ENCODE results near the gene ACTL10.
"Not testable (repeated sequence)": the region's sequence is repeated elsewhere in the genome, so short reads cannot be mapped to it uniquely, and the experiment has no call there.

Gene ACTL10

DNA sequence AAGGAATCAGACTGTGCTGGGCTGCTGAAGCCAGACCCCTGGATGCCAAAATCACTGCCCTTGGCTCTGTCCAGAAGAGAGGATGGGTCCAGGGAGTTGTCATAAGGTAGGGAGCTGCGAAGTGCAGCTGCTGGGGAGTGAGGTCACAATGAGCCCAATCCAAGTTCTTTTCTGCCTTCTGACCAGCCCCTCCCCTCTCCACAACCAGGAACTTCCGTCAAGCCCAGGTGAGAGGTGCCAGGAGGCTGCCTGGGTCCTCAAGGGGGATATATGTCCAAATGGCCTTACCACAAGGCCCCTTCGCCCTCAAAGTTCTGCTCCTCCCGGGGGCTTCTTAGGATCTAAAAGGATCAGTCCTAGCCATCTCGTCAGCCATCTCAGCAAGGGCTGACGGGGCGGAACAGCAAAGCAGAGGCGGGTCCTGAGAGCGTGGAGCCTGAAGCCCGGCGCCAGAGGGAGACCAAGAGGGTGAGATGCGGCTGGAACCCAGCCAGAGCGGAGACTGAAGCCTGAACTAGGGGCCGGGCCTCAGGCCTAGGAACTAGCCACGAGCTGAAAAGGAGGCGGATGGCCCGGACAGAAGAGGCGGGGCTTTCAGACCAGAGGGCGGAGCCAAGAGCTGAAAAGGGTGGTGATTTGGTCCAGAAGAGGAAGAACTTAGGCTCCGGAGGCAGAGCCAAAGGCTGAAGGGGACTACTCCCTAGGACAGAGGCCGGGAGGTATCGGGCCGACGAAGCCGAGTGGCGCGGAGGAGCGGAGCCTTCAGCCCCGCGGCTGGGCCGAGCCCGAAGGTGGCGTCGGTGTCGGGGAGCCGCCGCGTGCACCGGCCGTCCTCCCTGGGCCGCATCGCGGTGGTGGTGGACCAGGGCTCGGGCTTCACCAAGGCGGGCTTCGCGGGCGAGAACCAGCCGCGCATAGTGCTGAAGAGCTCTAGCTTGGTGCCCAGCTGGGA, at the start of gene ACTL10:
Gene ACTL10 (plus strand): TSS at position 651 of the 952 bp plus-strand sequence. CDS start 555 bp downstream, outside the sequence.
- Histone ChIP-seq H3K4me1 (ENCODE audit: insufficient read depth, low read length) (peaks cover 35% of the 10 kb centered on the region), H3K27me3 (ENCODE audit: control insufficient read depth in 1 of 2, insufficient read depth in 2 of 2, low read length in 2 of 2) (no peaks in the 10 kb centered on the region), H3K9me3 (ENCODE audit: low read length) (no peaks in the 10 kb centered on the region), H3K9ac (ENCODE audit: low read length) (no peak within 1 kb of the TSS), H3K4me3 (ENCODE audit: low read depth in 1 of 2, low read length in 2 of 2) (peak within 1 kb of the TSS; percentile 62 to 71), H3K27ac (ENCODE audit: low read depth, low read length) (peak within 1 kb of the TSS; percentile 92), H3K36me3 (ENCODE audit: insufficient read depth, low read length) (peaks cover 20% of the 10 kb centered on the region)

- Histone ChIP-seq H3K4me1 (ENCODE audit: insufficient read depth, low read length) (no peaks in the 10 kb centered on the region), H3K27ac (ENCODE audit: low read depth, low read length) (no peak overlapping the region), H3K36me3 (ENCODE audit: insufficient read depth, low read length) (peaks cover 37% of the 10 kb centered on the region), H3K4me3 (ENCODE audit: low read depth in 1 of 2, low read length in 2 of 2) (no peak overlapping the region), H3K27me3 (ENCODE audit: control insufficient read depth in 1 of 2, insufficient read depth in 2 of 2, low read length in 2 of 2) (no peaks in the 10 kb centered on the region), H3K9me3 (ENCODE audit: low read length) (no peaks in the 10 kb centered on the region), H3K9ac (ENCODE audit: low read length) (no peak overlapping the region)
These were observed 44.9 kb upstream of the ACTL10 start for GRCh38 chr20:33621717-33622400.

DNA sequence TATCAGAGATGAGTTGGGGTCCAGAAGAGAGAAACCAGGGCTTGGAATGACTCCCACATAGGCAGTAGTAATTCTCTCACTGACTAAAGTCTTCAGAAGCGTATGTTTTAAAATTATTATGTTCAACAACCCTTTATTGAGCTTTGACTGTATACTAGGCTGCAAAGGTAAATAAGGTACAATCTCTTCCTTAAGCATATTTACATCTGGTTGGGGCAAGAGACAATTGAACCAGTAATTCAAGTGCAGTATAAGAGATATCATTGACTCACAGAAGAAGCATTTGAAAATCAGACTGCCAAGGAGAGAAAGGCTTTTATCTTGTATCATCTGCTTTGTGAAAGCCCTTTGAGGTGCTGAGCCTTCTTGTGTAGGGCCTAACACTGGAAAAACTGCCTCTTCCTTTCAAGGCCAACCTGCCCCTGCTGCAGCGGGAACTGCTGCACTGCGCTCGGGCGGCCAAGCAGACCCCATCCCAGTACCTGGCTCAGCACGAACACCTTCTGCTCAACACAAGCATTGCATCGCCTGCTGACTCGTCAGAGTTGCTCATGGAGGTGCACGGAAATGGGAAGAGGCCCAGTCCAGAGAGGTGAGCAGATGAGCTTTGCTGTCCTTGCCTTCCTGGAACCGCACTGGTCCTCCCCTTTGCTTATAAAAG, 43.9 kb upstream of the ACTL10 start:
- peaks cover 33% of the 10 kb centered on the region for H3K36me3 ChIP-seq (ENCODE audit: insufficient read depth, low read length)
- H3K9ac ChIP-seq (ENCODE audit: low read length) = no peak overlapping the region

GRCh38 chr20:33624399-33624798, 42.3 kb upstream of the ACTL10 start:
- H3K27ac ChIP-seq (ENCODE audit: low read depth, low read length) = no peak overlapping the region
- H3K4me3 ChIP-seq (ENCODE audit: low read depth in 1 of 2, low read length in 2 of 2) = no peak overlapping the region
- H3K9me3 ChIP-seq (ENCODE audit: low read length) = no peaks in the 10 kb centered on the region
- H3K4me1 ChIP-seq (ENCODE audit: insufficient read depth, low read length) = no peaks in the 10 kb centered on the region
- H3K36me3 ChIP-seq (ENCODE audit: insufficient read depth, low read length) = peaks cover 47% of the 10 kb centered on the region
- no peak overlapping the region for H3K9ac ChIP-seq (ENCODE audit: low read length)
- H3K27me3 ChIP-seq (ENCODE audit: control insufficient read depth in 1 of 2, insufficient read depth in 2 of 2, low read length in 2 of 2) = no peaks in the 10 kb centered on the region

More for the DNA sequence above, 43.9 kb upstream of the ACTL10 start:
- Histone ChIP-seq H3K27me3 (ENCODE audit: control insufficient read depth in 1 of 2, insufficient read depth in 2 of 2, low read length in 2 of 2) (no peaks in the 10 kb centered on the region), H3K4me1 (ENCODE audit: insufficient read depth, low read length) (no peaks in the 10 kb centered on the region), H3K27ac (ENCODE audit: low read depth, low read length) (no peak overlapping the region), H3K4me3 (ENCODE audit: low read depth in 1 of 2, low read length in 2 of 2) (no peak overlapping the region), H3K9me3 (ENCODE audit: low read length) (no peaks in the 10 kb centered on the region)

GRCh38 chr20:33626190-33626589, 40.6 kb upstream of the ACTL10 start:
- peaks cover 62% of the 10 kb centered on the region for H3K36me3 ChIP-seq (ENCODE audit: insufficient read depth, low read length)
- no peak overlapping the region for H3K27ac ChIP-seq (ENCODE audit: low read depth, low read length)
- no peaks in the 10 kb centered on the region for H3K27me3 ChIP-seq (ENCODE audit: control insufficient read depth in 1 of 2, insufficient read depth in 2 of 2, low read length in 2 of 2)
- no peak overlapping the region for H3K4me3 ChIP-seq (ENCODE audit: low read depth in 1 of 2, low read length in 2 of 2)
- H3K9me3 ChIP-seq (ENCODE audit: low read length) = no peaks in the 10 kb centered on the region
- no peak overlapping the region for H3K9ac ChIP-seq (ENCODE audit: low read length)
- no peaks in the 10 kb centered on the region for H3K4me1 ChIP-seq (ENCODE audit: insufficient read depth, low read length)

- no peaks in the 10 kb centered on the region for H3K9me3 ChIP-seq (ENCODE audit: low read length)
- no peak overlapping the region for H3K4me3 ChIP-seq (ENCODE audit: low read depth in 1 of 2, low read length in 2 of 2)
- no peaks in the 10 kb centered on the region for H3K4me1 ChIP-seq (ENCODE audit: insufficient read depth, low read length)
- no peak overlapping the region for H3K9ac ChIP-seq (ENCODE audit: low read length)
- H3K27ac ChIP-seq (ENCODE audit: low read depth, low read length) = no peak overlapping the region
- H3K27me3 ChIP-seq (ENCODE audit: control insufficient read depth in 1 of 2, insufficient read depth in 2 of 2, low read length in 2 of 2) = no peaks in the 10 kb centered on the region
- peaks cover 68% of the 10 kb centered on the region for H3K36me3 ChIP-seq (ENCODE audit: insufficient read depth, low read length)
These were observed 39.0 kb upstream of the ACTL10 start for GRCh38 chr20:33627577-33628216.

DNA sequence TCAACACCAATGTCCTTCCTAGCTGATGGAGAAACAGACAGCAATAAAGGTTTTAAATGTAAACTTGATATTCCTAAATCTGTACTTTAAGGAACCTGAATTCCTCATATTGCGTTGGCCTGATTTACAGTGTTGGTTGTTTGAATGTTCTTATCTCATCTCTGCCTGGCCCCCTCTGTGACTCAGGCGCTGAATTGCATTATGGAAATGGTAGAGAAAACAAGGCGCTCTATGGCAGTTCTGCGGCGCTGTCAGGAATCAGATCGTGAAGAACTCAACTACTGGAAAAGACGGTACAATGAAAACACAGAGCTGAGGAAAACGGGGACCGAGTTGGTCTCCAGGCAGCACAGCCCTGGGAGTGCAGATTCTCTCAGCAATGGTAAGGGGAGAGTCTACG, 37.2 kb upstream of the ACTL10 start:
- H3K4me1 ChIP-seq (ENCODE audit: insufficient read depth, low read length) = no peaks in the 10 kb centered on the region
- H3K4me3 ChIP-seq (ENCODE audit: low read depth in 1 of 2, low read length in 2 of 2) = no peak overlapping the region
- no peaks in the 10 kb centered on the region for H3K27me3 ChIP-seq (ENCODE audit: control insufficient read depth in 1 of 2, insufficient read depth in 2 of 2, low read length in 2 of 2)
- no peaks in the 10 kb centered on the region for H3K9me3 ChIP-seq (ENCODE audit: low read length)
- no peak overlapping the region for H3K9ac ChIP-seq (ENCODE audit: low read length)
- H3K36me3 ChIP-seq (ENCODE audit: insufficient read depth, low read length) = peaks cover 60% of the 10 kb centered on the region
- H3K27ac ChIP-seq (ENCODE audit: low read depth, low read length) = no peak overlapping the region

- H3K9me3 ChIP-seq (ENCODE audit: low read length) = no peaks in the 10 kb centered on the region
- H3K4me1 ChIP-seq (ENCODE audit: insufficient read depth, low read length) = no peaks in the 10 kb centered on the region
- H3K4me3 ChIP-seq (ENCODE audit: low read depth in 1 of 2, low read length in 2 of 2) = no peak overlapping the region
- H3K27ac ChIP-seq (ENCODE audit: low read depth, low read length) = no peak overlapping the region
- peaks cover 60% of the 10 kb centered on the region for H3K36me3 ChIP-seq (ENCODE audit: insufficient read depth, low read length)
- H3K27me3 ChIP-seq (ENCODE audit: control insufficient read depth in 1 of 2, insufficient read depth in 2 of 2, low read length in 2 of 2) = no peaks in the 10 kb centered on the region
- H3K9ac ChIP-seq (ENCODE audit: low read length) = no peak overlapping the region
These were observed 36.8 kb upstream of the ACTL10 start for GRCh38 chr20:33629979-33630378.

- no peaks in the 10 kb centered on the region for H3K9me3 ChIP-seq (ENCODE audit: low read length)
- no peaks in the 10 kb centered on the region for H3K27me3 ChIP-seq (ENCODE audit: control insufficient read depth in 1 of 2, insufficient read depth in 2 of 2, low read length in 2 of 2)
- H3K4me1 ChIP-seq (ENCODE audit: insufficient read depth, low read length) = no peaks in the 10 kb centered on the region
- no peak overlapping the region for H3K27ac ChIP-seq (ENCODE audit: low read depth, low read length)
- no peak overlapping the region for H3K9ac ChIP-seq (ENCODE audit: low read length)
- peaks cover 54% of the 10 kb centered on the region for H3K36me3 ChIP-seq (ENCODE audit: insufficient read depth, low read length)
- no peak overlapping the region for H3K4me3 ChIP-seq (ENCODE audit: low read depth in 1 of 2, low read length in 2 of 2)
These were observed 36.2 kb upstream of the ACTL10 start for GRCh38 chr20:33630507-33630906.

GRCh38 chr20:33631910-33632309, 34.8 kb upstream of the ACTL10 start:
- not testable (repeated sequence) for H3K4me3 ChIP-seq (ENCODE audit: low read depth in 1 of 2, low read length in 2 of 2); H3K27ac ChIP-seq (ENCODE audit: low read depth, low read length)
- peaks cover 48% of the 10 kb centered on the region for H3K36me3 ChIP-seq (ENCODE audit: insufficient read depth, low read length)

DNA sequence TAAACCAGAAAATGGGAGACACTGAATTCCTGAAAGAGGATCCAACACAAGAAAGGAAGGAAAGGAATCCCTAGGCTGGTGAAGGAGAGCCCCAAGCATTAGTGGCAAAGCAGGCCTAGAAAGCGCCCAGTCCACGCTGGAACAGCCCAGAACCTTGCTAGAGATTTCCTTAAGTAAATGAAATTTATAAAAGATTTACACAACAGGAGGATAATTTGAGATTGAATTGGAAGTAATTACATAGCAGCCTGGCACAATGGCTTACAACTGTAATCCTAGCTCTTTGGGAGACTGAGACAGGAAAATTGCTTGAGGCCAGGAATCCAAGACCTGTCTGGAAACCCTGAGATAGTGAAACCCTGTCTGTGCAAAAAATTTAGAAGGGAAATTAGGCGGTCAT, 31.4 kb upstream of the ACTL10 start:
- Histone ChIP-seq H3K36me3 (ENCODE audit: insufficient read depth, low read length) (peaks cover 49% of the 10 kb centered on the region), H3K9ac (ENCODE audit: low read length) (no peak overlapping the region), H3K27me3 (ENCODE audit: control insufficient read depth in 1 of 2, insufficient read depth in 2 of 2, low read length in 2 of 2) (no peaks in the 10 kb centered on the region), H3K4me1 (ENCODE audit: insufficient read depth, low read length) (no peaks in the 10 kb centered on the region), H3K4me3 (ENCODE audit: low read depth in 1 of 2, low read length in 2 of 2) (no peak overlapping the region), H3K9me3 (ENCODE audit: low read length) (no peaks in the 10 kb centered on the region), H3K27ac (ENCODE audit: low read depth, low read length) (no peak overlapping the region)

More at GRCh38 chr20:33631910-33632309, 34.8 kb upstream of the ACTL10 start:
- not testable (repeated sequence) for H3K9me3 ChIP-seq (ENCODE audit: low read length); H3K4me1 ChIP-seq (ENCODE audit: insufficient read depth, low read length); H3K9ac ChIP-seq (ENCODE audit: low read length); H3K27me3 ChIP-seq (ENCODE audit: control insufficient read depth in 1 of 2, insufficient read depth in 2 of 2, low read length in 2 of 2)
